Stimulated activated CD8-positive, alpha-beta memory T cell treated with anti-CD3 and anti-CD28 coated beads, Interleukin-12 subunit alpha, Interleukin-12 subunit beta, amount 100 ng/mL, for 24 hours (primary cell): Measurements from ENCODE around the gene MT1M.
"Not testable (repeated sequence)": the region's sequence is repeated elsewhere in the genome, so short reads cannot be mapped to it uniquely, and the experiment has no call there.

ENCODE experiments used
- DNase-seq: peaks from one replicate; pipeline ENCODE4 v3.0.0-alpha.2; 2020; ENCODE audit errors: extremely low read depth

MT1M gene

GRCh38 chr16:56674570-56674969 lies 42.1 kb downstream of the MT1M start:
- DNase-seq = not testable (repeated sequence)

- no peak for DNase-seq
These were observed 43.3 kb downstream of the MT1M start for GRCh38 chr16:56675685-56676210.

- DNase-seq = no peak
These were observed 45.0 kb downstream of the MT1M start for GRCh38 chr16:56677474-56677873.

GRCh38 chr16:56679078-56679730 lies 46.7 kb downstream of the MT1M start:
- no peak for DNase-seq

- no peak for DNase-seq
These were observed 47.4 kb downstream of the MT1M start for GRCh38 chr16:56679818-56680217.

GRCh38 chr16:56681939-56682702 lies 49.7 kb downstream of the MT1M start, which contains the start of gene MT1X:
MT1X (plus strand) TSS chr16:56682470; CDS start chr16:56682541, 71 bp downstream.
- DNase-seq = peak; percentile 79

- no peak for DNase-seq
These were observed 50.4 kb downstream of the MT1M start for GRCh38 chr16:56682703-56683397.
